Raji (cell line): ENCODE data around the gene DRAXIN.

Experiments
- POLR2A ChIP-seq: IDR thresholded peaks from 2 replicates; pipeline ENCODE4 v1.6.1; 2011; ENCODE audit warnings: low read depth, low read length, control low read depth; ENCODE audit not compliant: insufficient read depth

The DRAXIN gene

GRCh38 chr1:11691302-11691914 is at the start of gene DRAXIN:
Gene DRAXIN, plus strand, starts transcription at chr1:11691710. Its CDS starts 14,549 bp downstream, at chr1:11706259.
- no peak for TF ChIP-seq POLR2A

DNA sequence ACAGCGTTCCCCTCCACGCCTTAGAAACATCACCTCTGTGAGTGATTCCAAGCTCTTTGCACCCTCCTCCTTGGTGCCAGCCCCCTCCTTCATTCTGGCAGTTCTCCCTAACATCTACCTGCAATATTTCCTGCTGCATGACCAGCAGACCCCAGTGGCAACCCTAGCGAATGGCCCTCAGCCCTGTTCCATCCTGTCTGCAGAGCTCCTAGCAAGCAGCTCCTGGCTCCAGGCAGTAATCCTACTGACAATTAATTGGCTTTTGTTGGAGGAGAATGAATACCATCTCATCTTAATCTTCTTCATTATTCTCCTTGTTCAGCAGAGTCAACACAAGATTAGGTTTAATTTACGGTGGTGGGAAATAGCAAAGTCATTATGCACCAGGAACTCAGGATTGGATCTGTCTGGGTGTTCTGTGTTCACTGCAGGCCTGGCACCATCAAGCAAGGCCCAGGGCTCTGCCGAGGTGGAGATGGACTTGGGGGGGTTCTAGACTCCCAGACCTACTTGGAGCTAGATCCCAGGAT is 49.7 kb upstream of the DRAXIN start:
- no peak for TF ChIP-seq POLR2A

GRCh38 chr1:11643782-11644181 is 47.7 kb upstream of the DRAXIN start:
- TF ChIP-seq POLR2A, result no peak

DNA sequence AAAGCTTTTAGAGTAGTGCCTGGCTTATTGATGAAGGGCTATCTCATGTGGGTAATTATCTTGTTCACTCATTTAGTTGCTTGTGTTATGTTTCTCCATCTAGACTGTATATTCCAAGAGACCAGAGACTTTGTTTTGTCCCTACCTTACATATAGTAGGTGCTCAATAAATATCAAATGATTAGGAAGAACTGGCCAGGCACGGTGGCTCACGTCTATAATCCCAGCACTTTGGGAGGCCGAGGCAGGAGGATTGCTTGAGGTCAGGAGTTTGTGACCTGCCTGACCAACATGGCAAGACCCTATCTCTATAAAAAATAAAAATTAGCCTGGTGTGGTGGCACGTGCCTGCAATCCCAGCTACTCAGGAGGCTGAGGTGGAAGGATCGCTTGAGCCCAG is 46.2 kb upstream of the DRAXIN start:
- no peak for TF ChIP-seq POLR2A

DNA sequence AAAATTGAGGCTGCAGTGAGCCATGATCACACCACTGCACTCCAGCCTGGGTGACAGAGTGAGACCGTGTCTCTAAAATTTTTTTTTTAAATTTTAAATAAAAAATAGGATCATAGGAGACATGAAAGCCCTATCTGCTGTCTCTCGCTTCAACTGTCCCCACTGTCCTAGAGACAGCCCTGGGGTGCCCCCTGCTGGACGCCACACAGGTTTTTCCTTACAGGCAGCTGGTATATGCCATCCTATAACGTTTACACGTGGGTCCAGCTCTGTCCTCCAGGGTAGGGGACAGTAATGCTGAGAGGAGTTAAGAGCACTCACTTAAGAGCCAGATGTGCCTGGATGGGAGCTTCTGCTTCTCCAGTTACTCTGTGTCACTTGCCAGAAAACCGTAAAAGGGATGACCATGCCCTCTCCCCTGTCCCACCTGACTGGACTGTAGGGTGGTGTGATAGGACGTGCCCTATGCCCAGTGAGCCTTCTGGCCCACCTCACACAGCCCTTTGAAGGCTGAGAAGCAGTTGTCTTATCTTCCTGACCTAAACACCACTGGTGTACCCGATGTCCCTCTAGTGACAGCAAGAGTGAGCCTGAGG is 45.7 kb upstream of the DRAXIN start:
- no peak for TF ChIP-seq POLR2A

DNA sequence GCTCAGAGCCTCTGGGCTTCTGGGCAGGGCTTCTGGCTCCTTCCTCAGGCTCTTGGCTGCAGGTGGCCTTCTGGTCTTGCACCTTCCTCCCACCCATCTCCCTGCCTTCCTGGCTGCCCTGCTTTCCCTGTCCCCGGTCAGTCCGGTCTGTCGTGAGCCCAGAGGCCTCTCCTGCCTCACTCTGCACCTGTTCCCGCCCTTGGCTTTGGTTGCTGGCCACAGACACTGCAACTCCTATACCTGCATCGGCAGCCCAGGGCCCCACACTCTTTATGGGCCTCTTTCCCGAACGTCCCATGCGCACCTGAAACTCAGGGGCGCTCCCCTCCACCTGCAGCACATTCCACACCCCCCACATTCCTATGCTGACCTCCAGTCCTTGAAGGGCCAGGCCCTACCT is 45.2 kb upstream of the DRAXIN start:
- TF ChIP-seq POLR2A, result no peak

GRCh38 chr1:11647333-11647732 is 44.2 kb upstream of the DRAXIN start:
- no peak for TF ChIP-seq POLR2A

- no peak for TF ChIP-seq POLR2A
Measured at GRCh38 chr1:11648039-11648438, 43.5 kb upstream of the DRAXIN start.

DNA sequence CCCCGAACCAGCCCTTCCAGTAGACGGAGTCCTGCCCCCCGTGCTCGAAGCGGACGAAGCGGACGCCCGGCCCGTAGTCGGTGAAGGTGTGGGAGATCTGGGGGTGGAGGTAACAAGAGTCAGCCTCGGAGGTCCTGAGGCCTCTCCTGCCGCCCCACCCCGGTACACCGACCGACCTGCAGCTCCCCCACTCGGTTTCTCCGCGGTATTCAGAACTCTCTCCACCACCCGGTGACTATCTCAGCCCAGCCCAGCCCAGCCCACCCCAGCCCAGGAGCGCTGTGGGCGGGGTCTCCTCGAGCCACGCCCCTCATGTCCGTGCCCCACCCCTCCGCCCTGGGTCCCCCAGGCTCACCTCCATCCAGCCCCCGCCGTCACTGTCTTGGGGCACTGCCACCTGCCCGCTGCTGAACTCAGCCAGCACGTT is 42.8 kb upstream of the DRAXIN start:
- TF ChIP-seq POLR2A, result no peak

DNA sequence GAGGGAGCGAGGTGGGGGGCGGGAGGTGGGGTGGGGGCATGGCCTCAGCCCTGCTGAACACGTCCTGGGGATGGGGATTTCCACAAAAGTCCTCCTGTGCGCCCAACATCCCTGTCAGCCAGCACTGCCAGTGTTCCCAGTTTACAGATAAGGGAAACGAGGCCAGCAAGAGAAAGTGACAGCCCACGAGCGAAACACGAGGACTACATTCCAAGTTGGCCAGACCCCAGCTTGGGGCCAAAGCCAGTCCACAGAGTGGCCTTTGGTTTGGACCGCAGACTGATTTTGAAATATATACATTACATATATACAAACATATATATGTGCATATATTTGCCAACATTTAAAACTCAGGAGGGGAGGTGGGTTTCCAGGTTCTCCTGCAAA is 42.3 kb upstream of the DRAXIN start:
- no peak for TF ChIP-seq POLR2A

DNA sequence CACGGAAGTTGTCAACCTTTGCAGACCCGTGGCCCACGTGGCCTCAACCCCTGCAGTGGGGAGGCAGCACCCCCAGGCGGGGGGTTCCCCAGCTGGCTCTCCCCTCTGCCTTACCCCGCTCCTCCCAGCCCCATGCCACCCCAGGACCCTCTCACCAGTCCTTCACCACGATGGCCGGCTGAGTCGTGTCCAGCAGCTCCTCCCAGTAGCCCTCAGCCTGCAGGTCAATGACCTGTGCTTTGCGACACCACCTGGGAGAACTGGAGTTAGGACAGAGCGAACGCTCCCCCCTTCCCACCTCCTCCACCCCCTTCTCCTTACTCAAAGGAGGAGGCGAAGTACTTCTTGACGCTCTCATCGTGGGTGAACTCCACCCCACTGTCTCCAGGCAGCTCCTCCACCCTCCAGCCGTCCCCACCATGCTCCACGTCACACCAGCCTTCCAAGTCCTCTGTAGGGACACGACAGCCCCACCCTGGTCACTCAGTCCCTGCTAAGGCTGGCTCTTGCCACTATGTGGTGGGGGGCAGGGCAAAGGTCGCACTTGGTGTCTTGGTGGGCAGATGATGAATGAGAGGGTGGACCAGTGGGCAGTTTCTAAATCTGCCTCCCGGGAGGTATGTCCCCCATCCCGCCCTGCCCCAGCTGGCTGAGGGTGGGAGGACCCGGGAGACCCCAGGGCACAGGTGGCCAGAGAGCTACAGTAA is 41.7 kb upstream of the DRAXIN start:
- TF ChIP-seq POLR2A, result no peak

DNA sequence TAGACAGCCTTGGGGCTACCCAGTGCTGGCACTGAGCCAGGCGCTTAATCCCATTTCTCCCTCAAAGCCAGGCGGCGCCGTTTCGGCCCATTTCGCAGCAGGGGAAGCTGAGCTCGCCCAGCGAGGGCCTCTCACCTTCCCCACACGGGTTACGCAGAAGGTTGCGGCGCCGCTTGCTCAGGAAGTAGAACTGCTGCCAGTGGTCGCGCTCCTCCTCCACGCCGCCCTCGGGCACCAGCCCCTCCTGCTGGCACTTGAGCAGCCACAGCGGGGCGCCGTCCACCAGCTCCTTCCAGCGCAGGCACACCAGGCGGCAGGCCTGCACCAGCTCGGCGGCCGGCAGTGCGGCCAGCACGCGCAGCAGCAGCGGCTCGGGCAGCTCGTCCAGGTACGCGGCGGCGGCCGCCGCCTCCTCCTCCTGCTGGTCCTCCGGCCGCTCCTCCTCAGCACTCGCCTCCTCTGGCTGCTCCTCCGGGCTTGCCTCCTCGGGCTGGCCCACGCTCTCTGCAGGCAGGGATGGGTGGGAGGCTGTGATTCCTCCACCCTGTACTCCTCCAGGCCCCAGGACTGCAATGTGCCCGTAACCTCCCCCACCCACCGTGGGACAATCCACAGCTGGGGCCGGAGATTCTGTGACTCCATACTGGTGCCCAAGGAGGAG is 41.0 kb upstream of the DRAXIN start:
- no peak for TF ChIP-seq POLR2A

DNA sequence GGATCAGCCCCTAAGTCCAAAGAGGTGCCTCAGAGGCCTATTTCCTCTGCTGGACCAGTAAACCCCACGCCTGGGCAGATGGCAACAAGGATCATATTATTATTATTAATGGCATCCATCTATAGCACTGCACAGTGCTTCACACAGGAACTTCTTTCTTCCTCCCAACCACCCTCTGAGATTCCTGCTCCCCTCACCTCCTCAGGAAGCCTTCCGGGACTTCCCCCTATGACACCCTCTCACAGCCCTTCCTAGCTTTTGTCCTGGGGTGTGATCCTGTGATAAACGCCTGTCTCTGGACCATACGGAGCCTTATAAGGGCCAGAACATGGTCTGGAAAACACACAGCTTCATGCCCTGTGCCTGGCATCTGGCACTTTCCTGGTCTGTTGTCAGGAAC is 40.5 kb upstream of the DRAXIN start:
- TF ChIP-seq POLR2A, result no peak

GRCh38 chr1:11652203-11652780 is 39.2 kb upstream of the DRAXIN start:
- TF ChIP-seq POLR2A, result no peak

- TF ChIP-seq POLR2A, result no peak
Measured at GRCh38 chr1:11653101-11653860, 38.2 kb upstream of the DRAXIN start.

DNA sequence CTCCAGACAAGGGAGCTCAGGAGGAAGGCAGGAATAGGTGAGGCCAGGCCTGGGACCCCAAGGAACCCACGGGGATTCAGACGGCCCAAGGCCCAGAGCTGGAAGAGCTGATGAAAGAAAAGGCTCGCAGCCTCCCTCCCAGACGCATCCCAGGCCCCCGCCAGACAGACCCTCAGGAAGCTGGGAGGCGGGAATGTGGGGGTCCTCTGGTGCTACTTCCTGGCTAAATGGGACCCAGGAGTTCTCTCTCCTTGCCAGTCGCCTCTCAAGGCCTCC is 37.7 kb upstream of the DRAXIN start:
- no peak for TF ChIP-seq POLR2A
